ENCODE data around the gene CCR1. TPM values are rescaled to one million over a fixed set of nuclear protein-coding genes. Genes with fewer than 3 reads are reported as not detected.

The CCR1 gene
- total and polyA plus RNA-seq, 9 of the 15 experiments (the other 6 are each of a cell fraction or from before 2014, with no cell fraction given): not detected

DNA sequence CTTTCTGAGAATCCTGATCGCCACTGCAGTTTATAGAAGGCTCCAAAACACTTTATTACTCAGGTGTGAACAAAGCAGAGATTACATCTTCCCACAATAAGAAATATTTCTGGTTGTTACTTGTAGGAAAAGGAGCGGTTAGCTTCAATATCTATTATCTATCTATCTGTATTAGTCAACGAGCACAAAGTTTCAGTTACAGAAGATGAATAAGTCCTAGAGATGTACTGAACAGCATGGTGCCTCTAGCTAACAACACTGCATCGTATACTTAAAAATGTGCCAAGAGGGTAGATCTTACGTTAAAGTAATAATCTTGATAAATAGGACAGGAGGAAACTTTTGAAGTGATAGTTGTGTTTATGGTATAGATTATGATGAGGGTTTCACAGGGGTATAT lies 23.2 kb upstream of the CCR1 start:
- H3K79me2 ChIP-seq (ENCODE audit: control insufficient read depth, insufficient read depth, low read length): no peaks in the 10 kb centered on the region
- ATAC-seq (no peak), DNase-seq (ENCODE audit: extremely low read depth in 1 of 4, low spot score in 3 of 4) (no peak), FAIRE-seq (no peak)
- H4K20me1 ChIP-seq (replicated peaks; ENCODE audit: control insufficient read depth, insufficient read depth, low read length): no peaks in the 10 kb centered on the region
- WGBS (ENCODE audit: insufficient coverage, low coverage, missing lambda C conversion rate): under 1% methylated on average over 5 of the region's 5 CpGs
- no peak overlapping the region for H3K4me3 ChIP-seq
- POLR2A ChIA-PET: no interaction called here
- H3K4me1 ChIP-seq (replicated peaks in 1 of 2; ENCODE audit: control insufficient read depth in 2 of 2, insufficient read depth in 2 of 2, low read length in 2 of 2): no peaks in the 10 kb centered on the region; a peak in 2 of 5 replicates
- H3K27ac ChIP-seq (ENCODE audit: extremely low read depth, low read depth, low read length): no peak overlapping the region
- no peak overlapping the region for H3K4me2 ChIP-seq (ENCODE audit: insufficient read depth, low read length)
- intact Hi-C loops (cut with micrococcal nuclease) (no loop called here), in situ Hi-C loops (cut with MboI) (no loop called here)
- H3K9me1 ChIP-seq (ENCODE audit: control insufficient read depth, insufficient read depth, low read length): no peaks in the 10 kb centered on the region
- TF ChIP-seq, protein P1, sequence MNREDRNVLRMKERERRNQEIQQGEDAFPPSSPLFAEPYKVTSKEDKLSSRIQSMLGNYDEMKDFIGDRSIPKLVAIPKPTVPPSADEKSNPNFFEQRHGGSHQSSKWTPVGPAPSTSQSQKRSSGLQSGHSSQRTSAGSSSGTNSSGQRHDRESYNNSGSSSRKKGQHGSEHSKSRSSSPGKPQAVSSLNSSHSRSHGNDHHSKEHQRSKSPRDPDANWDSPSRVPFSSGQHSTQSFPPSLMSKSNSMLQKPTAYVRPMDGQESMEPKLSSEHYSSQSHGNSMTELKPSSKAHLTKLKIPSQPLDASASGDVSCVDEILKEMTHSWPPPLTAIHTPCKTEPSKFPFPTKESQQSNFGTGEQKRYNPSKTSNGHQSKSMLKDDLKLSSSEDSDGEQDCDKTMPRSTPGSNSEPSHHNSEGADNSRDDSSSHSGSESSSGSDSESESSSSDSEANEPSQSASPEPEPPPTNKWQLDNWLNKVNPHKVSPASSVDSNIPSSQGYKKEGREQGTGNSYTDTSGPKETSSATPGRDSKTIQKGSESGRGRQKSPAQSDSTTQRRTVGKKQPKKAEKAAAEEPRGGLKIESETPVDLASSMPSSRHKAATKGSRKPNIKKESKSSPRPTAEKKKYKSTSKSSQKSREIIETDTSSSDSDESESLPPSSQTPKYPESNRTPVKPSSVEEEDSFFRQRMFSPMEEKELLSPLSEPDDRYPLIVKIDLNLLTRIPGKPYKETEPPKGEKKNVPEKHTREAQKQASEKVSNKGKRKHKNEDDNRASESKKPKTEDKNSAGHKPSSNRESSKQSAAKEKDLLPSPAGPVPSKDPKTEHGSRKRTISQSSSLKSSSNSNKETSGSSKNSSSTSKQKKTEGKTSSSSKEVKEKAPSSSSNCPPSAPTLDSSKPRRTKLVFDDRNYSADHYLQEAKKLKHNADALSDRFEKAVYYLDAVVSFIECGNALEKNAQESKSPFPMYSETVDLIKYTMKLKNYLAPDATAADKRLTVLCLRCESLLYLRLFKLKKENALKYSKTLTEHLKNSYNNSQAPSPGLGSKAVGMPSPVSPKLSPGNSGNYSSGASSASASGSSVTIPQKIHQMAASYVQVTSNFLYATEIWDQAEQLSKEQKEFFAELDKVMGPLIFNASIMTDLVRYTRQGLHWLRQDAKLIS (CRISPR knock-in tag; IDR thresholded peaks at IDR 0.05): no peak
- no peak for TF ChIP-seq ZNF518B (CRISPR knock-in tag; IDR thresholded peaks at IDR 0.05)
- CTCF ChIA-PET (ENCODE audit: low intra/inter-chr PET ratio): no interaction called here
- no peak overlapping the region for H2AFZ ChIP-seq (ENCODE audit: low read depth, low read length)
- no peak overlapping the region for H3K9ac ChIP-seq (ENCODE audit: insufficient read depth in 1 of 2, low read depth in 2 of 2, low read length in 2 of 2)
- H3K36me3 ChIP-seq (ENCODE audit: control insufficient read depth, insufficient read depth, low read length): no peaks in the 10 kb centered on the region
- no TSS peak for BruUV-seq (replicated peaks)
- no peaks in the 10 kb centered on the region for H3K9me3 ChIP-seq (replicated peaks; ENCODE audit: control insufficient read depth, insufficient read depth, low read depth, low read length)
- peaks cover 0 to 14% of the 10 kb centered on the region in 2 experiments; a peak in 3 of 5 replicates for H3K27me3 ChIP-seq (ENCODE audit: control insufficient read depth in 2 of 2, insufficient read depth in 2 of 2, low read length in 2 of 2)

All from K562 (cell line).